Measurements from ENCODE around the gene FUT9.

FUT9 gene

GRCh38 chr6:96015518-96016333, at the start of gene FUT9:
Gene FUT9, plus strand, starts transcription at chr6:96015974. Its CDS starts 187,182 bp downstream, at chr6:96203156.
- DNase-seq: peak; percentile 66

GRCh38 chr6:95967594-95967993, 48.2 kb upstream of the FUT9 start:
- no peak for DNase-seq

- no peak for DNase-seq
Measured at GRCh38 chr6:95973976-95974375, 41.8 kb upstream of the FUT9 start.

- DNase-seq: no peak
Measured at GRCh38 chr6:95978230-95978629, 37.5 kb upstream of the FUT9 start.

- no peak for DNase-seq
Measured at GRCh38 chr6:95991906-95992305, 23.9 kb upstream of the FUT9 start.

- no peak for DNase-seq
Measured at GRCh38 chr6:95994151-95994550, 21.6 kb upstream of the FUT9 start.

- no peak for DNase-seq
Measured at GRCh38 chr6:95998133-95998532, 17.6 kb upstream of the FUT9 start.

- DNase-seq: no peak
Measured at GRCh38 chr6:96001891-96002575, 13.7 kb upstream of the FUT9 start.

GRCh38 chr6:96002576-96002910, 13.2 kb upstream of the FUT9 start:
- no peak for DNase-seq

- DNase-seq: no peak
Measured at GRCh38 chr6:96002912-96003311, 12.9 kb upstream of the FUT9 start.

- DNase-seq: no peak
Measured at GRCh38 chr6:96007663-96008062, 8.1 kb upstream of the FUT9 start.

- no peak for DNase-seq
Measured at GRCh38 chr6:96013531-96013930, 2.2 kb upstream of the FUT9 start.

GRCh38 chr6:96014846-96015517, 792 bp upstream of the FUT9 start:
- no peak for DNase-seq

GRCh38 chr6:96016334-96017069, 728 bp downstream of the FUT9 start:
- no peak for DNase-seq

GRCh38 chr6:96017070-96017359, 1.2 kb downstream of the FUT9 start:
- no peak for DNase-seq

- no peak for DNase-seq
Measured at GRCh38 chr6:96022225-96022624, 6.5 kb downstream of the FUT9 start.

GRCh38 chr6:96032661-96033060, 16.9 kb downstream of the FUT9 start:
- no peak for DNase-seq

GRCh38 chr6:96051555-96051954, 35.8 kb downstream of the FUT9 start:
- no peak for DNase-seq

GRCh38 chr6:96058082-96058481, 42.3 kb downstream of the FUT9 start:
- DNase-seq: no peak

- DNase-seq: no peak
Measured at GRCh38 chr6:96059586-96059985, 43.8 kb downstream of the FUT9 start.

- no peak for DNase-seq
Measured at GRCh38 chr6:96060249-96060648, 44.5 kb downstream of the FUT9 start.

- DNase-seq: no peak
Measured at GRCh38 chr6:96065213-96065612, 49.4 kb downstream of the FUT9 start.

- no peak for DNase-seq
Measured at GRCh38 chr6:96066376-96066775, 50.6 kb downstream of the FUT9 start.

GRCh38 chr6:96073555-96073954, 57.8 kb downstream of the FUT9 start:
- DNase-seq: no peak
